NCI-H2227 (cell line): ENCODE results near the gene RWDD3.

Experiments
- DNase-seq: peaks from one replicate; lab custom pipeline; 2025; ENCODE audit not compliant: unreplicated experiment; lab: John Stamatoyannopoulos, UW

The RWDD3 gene

DNA sequence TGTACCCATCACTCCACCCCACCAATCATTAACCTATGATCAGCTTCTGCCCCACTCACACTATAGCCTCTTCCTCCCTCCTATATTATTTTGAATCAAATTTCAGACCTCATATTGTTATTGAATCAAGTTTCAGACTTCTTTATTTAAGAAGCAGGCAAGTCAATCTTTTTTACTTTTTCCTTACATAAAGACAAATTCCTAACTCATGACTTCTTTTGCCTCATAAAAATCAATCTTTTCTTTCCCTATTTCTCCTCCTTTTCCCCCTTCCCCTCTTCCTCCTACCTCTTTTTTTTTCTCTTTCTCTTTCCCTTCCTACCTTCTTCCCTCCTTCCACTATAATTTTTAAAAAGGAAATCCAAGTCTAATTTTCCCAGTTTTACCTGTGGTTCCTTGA lies 4.3 kb upstream of the RWDD3 start:
- DNase-seq, result no peak

- DNase-seq, result no peak
Measured at GRCh38 chr1:95230256-95230655, 3.8 kb upstream of the RWDD3 start.

DNA sequence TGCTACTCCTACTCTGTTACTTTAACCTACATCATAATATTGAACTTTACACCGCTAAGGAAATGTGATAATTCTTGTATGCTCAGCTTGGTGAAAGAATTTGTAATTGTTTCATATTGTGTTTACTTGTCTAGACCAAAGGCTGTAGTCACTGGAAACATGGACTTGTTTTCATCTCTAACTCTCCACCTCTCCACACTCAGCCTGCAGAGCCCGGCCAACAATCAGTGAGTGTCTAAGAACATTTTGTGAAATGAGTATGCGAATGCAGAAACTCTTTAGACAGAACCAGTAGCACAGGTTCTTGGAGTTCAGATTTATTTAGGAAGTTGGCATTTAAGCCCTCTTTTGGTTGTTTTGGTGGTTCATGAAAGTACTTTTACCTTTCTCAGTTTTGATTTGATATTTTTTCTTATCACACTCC lies 3.2 kb upstream of the RWDD3 start:
- no peak for DNase-seq

- no peak for DNase-seq
Measured at GRCh38 chr1:95232646-95233318, 1.2 kb upstream of the RWDD3 start.

- DNase-seq, result peak; percentile 21
Measured at GRCh38 chr1:95233319-95233736, 682 bp upstream of the RWDD3 start.

GRCh38 chr1:95236784-95237575 lies 3.0 kb downstream of the RWDD3 start:
- DNase-seq, result no peak

GRCh38 chr1:95237981-95238703 lies 4.1 kb downstream of the RWDD3 start:
- DNase-seq, result no peak

DNA sequence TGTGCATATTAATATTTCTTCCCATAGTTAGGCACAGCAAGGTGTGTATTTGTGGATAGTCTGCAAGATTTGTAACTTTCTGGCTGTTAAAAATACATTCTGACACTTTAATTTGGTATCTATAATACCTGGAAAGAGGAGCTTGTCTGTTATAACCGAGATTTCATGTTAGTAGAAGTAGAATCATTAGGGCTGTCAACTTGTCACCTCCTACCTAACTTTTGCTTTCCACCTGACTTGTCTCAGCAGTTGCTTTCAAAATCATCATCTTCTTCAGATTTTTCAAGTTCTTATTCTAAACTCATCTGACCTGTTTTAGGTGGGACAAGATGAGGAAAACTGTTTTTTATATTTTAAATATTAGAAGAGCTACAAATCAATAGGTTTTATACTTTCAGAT lies 11.0 kb downstream of the RWDD3 start:
- DNase-seq, result no peak

GRCh38 chr1:95246511-95246910 lies 12.5 kb downstream of the RWDD3 start:
- no peak for DNase-seq

DNA sequence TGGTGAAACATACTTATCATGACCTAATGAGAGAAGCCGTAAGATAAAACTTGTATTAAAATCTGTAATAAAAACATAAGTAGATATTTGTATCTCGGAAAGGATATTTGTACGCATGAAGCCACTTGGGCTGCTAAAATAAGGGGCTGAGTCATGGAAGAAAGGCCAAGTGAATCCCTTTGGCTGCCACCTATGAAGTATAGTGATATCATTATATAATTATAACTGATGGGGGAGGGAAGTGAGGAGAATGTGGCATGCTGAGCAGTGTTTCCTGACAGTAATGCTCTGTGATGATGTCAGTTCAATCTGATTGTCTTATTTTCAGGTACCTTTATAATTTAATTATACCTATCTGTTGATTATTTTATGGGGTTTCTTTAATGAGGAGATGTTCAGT lies 13.6 kb downstream of the RWDD3 start:
- no peak for DNase-seq

GRCh38 chr1:95249916-95250315 lies 15.9 kb downstream of the RWDD3 start:
- no peak for DNase-seq

GRCh38 chr1:95252422-95252821 lies 18.4 kb downstream of the RWDD3 start:
- no peak for DNase-seq

DNA sequence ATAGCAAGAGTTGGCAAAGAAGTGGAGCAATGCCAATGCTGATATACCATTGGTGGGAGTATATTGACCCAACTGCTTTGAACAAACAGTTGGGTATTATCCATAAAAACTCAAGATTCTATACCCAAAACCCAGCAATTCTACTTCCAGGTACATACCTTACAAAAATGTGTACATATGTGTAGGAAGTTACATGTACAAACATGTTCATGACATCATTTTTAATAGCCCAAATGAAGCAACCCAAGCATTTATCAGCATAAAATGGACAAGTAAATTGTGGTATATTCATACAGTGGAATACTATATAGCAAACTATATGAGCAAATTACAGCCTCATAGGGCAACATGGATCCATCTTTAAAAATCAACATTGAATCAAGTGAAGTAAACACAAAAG lies 20.9 kb downstream of the RWDD3 start:
- DNase-seq, result no peak

- DNase-seq, result no peak
Measured at GRCh38 chr1:95255826-95256225, 21.8 kb downstream of the RWDD3 start.

DNA sequence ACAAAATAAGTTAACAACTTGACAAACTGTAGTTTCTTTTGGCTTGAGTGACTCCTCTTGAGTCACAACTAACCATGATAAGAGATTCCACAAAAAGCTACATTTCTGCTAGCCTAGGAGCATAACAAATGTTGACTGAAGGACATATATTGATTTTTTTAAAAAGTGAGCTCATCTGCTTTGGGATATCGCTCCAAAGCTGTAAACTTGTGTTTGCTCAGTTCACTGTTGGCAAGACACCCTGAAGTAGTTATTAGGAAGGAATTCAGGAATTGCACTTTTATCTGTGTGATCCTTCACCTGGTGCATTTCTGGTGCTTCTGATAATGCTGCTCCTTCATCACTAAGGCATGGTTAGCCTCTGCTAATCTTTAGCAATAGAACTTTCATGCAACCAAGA lies 23.7 kb downstream of the RWDD3 start:
- no peak for DNase-seq

DNA sequence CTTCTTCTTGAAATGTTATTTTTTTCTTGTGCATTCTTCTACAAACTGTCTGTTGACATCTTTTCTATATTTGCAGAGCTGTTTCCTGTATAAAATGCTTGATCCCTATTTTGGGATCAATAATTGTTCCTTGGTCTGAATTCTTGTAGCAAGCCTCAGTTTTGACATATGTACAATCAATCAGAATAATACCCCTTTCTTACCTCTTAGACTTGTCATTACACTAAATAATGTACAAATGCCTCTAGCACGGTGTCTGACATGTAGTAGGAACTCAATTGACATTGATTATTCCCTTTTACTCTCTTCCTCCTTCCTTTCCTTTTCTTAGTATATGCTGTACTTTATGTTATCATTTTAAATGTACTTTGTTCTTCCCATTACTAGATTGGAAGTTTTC lies 25.2 kb downstream of the RWDD3 start:
- no peak for DNase-seq

GRCh38 chr1:95262913-95263312 lies 28.9 kb downstream of the RWDD3 start:
- no peak for DNase-seq

- no peak for DNase-seq
Measured at GRCh38 chr1:95263450-95263849, 29.4 kb downstream of the RWDD3 start.

DNA sequence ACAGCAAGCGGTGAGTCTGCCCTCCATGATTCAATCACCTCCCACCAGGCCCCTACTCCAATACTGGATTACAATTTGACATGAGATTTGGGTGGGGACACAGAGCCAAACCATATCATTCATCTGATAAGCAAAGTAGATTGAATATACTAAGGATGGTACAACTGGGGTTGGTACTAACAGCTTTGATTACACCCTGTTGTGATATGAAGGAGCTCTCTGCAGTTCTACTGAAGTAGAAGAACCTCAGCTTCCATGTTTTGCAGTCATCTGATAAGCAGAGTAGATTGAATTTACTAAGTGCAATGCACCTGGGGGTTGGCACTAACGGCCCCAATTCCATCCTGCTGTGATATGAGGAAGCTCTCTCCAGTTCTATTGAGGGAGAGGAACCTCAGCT lies 31.1 kb downstream of the RWDD3 start:
- no peak for DNase-seq

DNA sequence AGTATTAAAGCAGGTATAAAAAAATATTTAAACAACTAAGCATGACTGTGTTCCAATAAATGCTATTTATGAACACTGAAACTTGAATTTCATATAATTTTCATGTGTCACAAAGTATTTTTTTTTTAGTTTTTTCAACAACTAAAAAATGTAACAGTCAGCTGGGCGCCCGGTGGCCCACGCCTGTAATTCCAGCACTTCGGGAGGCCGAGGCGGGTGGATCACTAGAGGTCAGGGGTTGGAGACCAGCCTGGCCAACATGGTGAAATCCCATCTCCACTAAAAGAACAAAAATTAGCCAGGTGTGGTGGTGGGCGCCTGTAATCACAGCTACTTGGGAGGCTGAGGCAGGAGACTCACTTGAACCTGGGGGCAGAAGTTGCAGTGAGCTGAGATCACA lies 42.4 kb downstream of the RWDD3 start:
- DNase-seq, result no peak

GRCh38 chr1:95278173-95279006 lies 44.4 kb downstream of the RWDD3 start:
- DNase-seq, result no peak
